Hepatocyte (in vitro differentiated cells): ENCODE data around the gene RAB9A. TPM values are rescaled to one million over a fixed set of nuclear protein-coding genes. Genes with fewer than 3 reads are reported as not detected.
"Not testable (repeated sequence)": the region's sequence is repeated elsewhere in the genome, so short reads cannot be mapped to it uniquely, and the experiment has no call there.

ENCODE experiments used
- DNase-seq: peaks from one replicate; pipeline ENCODE4 v3.0.0-alpha.2; 2016; ENCODE audit warnings: low spot score
- H2AFZ ChIP-seq: fragments of 200-600 bp; sonication (generic); 2 replicates; pipeline ENCODE4 v1.6.0; 2016; ENCODE audit warnings: antibody characterized with exemption, mild to moderate bottlenecking
- H3K27ac ChIP-seq: fragments of 200-600 bp; sonication (generic); 2 replicates; pipeline ENCODE4 v1.5.1; 2016; ENCODE audit warnings: mild to moderate bottlenecking
- H3K27me3 ChIP-seq: fragments of 200-600 bp; sonication (generic); 2 replicates; pipeline ENCODE4 v1.6.1; 2016
- H3K36me3 ChIP-seq: fragments of 200-600 bp; sonication (generic); replicated peaks from 2 replicates; pipeline ENCODE4 v1.5.1; 2016; ENCODE audit warnings: low read depth; ENCODE audit not compliant: insufficient read depth
- H3K4me1 ChIP-seq: fragments of 200-600 bp; sonication (generic); 2 replicates; pipeline ENCODE4 v1.5.1; 2016; ENCODE audit warnings: mild to moderate bottlenecking, moderate library complexity; ENCODE audit not compliant: insufficient read depth
- H3K4me2 ChIP-seq: fragments of 200-600 bp; sonication (generic); 2 replicates; pipeline ENCODE4 v1.6.0; 2016
- H3K4me3 ChIP-seq: fragments of 200-600 bp; sonication (generic); 2 replicates; pipeline ENCODE4 v1.5.1; 2016; ENCODE audit warnings: mild to moderate bottlenecking
- H3K79me2 ChIP-seq: fragments of 200-600 bp; sonication (generic); 2 replicates; pipeline ENCODE4 v1.6.0; 2017; ENCODE audit warnings: mild to moderate bottlenecking
- H3K9me2 ChIP-seq: fragments of 200-600 bp; sonication (generic); replicated peaks from 2 replicates; pipeline ENCODE4 v1.6.0; 2017; ENCODE audit warnings: mild to moderate bottlenecking; ENCODE audit not compliant: insufficient read depth
- H3K9me3 ChIP-seq: fragments of 200-600 bp; sonication (generic); 2 replicates; pipeline ENCODE4 v1.5.1; 2016; ENCODE audit warnings: low read depth, mild to moderate bottlenecking
- H4K20me1 ChIP-seq: fragments of 200-600 bp; sonication (generic); 2 replicates; pipeline ENCODE4 v1.6.0; 2016; ENCODE audit warnings: mild to moderate bottlenecking; ENCODE audit not compliant: insufficient read depth, poor library complexity, severe bottlenecking
- EZH2 ChIP-seq: fragments of 200-600 bp; sonication (generic); IDR thresholded peaks from 2 replicates; pipeline ENCODE4 v1.6.1; 2016; ENCODE audit warnings: antibody characterized with exemption, mild to moderate bottlenecking, borderline replicate concordance
- EZH2phosphoT487 ChIP-seq: fragments of 200-600 bp; sonication (generic); IDR thresholded peaks from one replicate; pipeline ENCODE4 v1.6.1; 2018; ENCODE audit warnings: antibody characterized with exemption, mild to moderate bottlenecking, low read depth, moderate library complexity; ENCODE audit not compliant: unreplicated experiment, severe bottlenecking
- WGBS: methylation state at CpG from one replicate; pipeline ENCODE4 v1.1.6; 2016; ENCODE audit warnings: low lambda C conversion rate; ENCODE audit errors: missing lambda C conversion rate; 5-methylcytosine and 5-hydroxymethylcytosine counted together
- polyA plus RNA-seq: library from polyadenylated mRNA; unstranded; fragments of >200 nt; fragmentation: Nextera tagmentation; extraction: Ambion mirVana; gene quantifications from 2 replicates; pipeline ENCODE4 v1.2.1, GENCODE V29; 2016
- total RNA-seq: library from RNA; depleted of rRNA; stranded (reverse); fragments of >200 nt; gene quantifications from 2 replicates; pipeline ENCODE4 v1.2.3, GENCODE V29; 2014
- TF ChIP-seq, protein P1 (sequence below): fragments of 200-600 bp; sonication (generic); IDR thresholded peaks from 2 replicates; pipeline ENCODE4 v1.5.1; 2016; ENCODE audit warnings: antibody characterized with exemption, mild to moderate bottlenecking; ENCODE audit not compliant: poor library complexity

The RAB9A gene
- total and polyA plus RNA-seq, 2 experiments from 2014 or later, result 51.2 to 66.1 TPM

DNA sequence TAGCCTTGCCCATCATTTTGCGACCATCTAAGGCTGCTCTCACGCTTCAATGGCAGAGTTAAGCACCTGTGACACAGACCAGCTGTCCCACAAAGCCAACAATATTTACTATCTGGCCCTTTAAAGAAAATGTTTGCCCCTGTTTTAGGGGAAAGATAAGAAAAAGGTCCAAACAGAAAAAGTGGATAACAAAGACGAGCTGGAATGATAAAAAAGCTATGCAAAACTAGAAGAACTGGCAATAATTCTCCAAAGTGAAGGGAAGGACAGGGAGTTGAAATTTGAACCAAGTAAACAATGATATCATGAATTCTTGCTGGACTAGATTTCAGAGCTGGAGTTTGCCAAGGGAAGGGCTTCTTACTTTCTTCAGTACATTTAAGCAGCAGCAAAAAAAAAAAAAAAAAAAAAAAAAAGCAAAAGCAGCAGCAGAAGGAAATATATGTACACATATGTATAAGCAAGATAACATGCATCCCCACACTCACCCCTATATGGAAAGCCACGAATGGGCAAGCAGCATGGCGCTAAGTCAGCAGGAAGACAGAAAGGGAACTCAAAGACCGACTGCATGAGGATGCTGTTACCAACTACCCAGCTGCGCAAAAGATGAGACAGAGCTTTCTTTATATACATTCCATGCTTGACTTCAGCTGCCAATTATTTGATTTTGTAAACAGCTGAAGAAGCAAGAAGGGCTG lies 33.0 kb downstream of the RAB9A start:
- Histone ChIP-seq H3K27me3 (no peaks in the 10 kb centered on the region), H4K20me1 (no peaks in the 10 kb centered on the region), H3K4me1 (peaks cover 7% of the 10 kb centered on the region), H3K4me3 (no peak overlapping the region), H3K4me2 (peak overlapping the region; percentile 52), H3K79me2 (peaks cover 49% of the 10 kb centered on the region), H3K9me2 (no peaks in the 10 kb centered on the region), H2AFZ (no peak overlapping the region), H3K9me3 (no peaks in the 10 kb centered on the region), H3K27ac (peak overlapping the region; percentile 74), H3K36me3 (no peaks in the 10 kb centered on the region)
- DNase-seq, result peak; percentile 41
- WGBS, result 49% methylated on average over 7 of the region's 7 CpGs
- TF ChIP-seq EZH2, result no peak

GRCh38 chrX:13724878-13725277 lies 36.0 kb downstream of the RAB9A start:
- not testable (repeated sequence) for H3K4me1 ChIP-seq, H3K27ac ChIP-seq, H3K9me2 ChIP-seq, H3K27me3 ChIP-seq, H3K4me2 ChIP-seq, H2AFZ ChIP-seq, H3K36me3 ChIP-seq, H3K4me3 ChIP-seq, H4K20me1 ChIP-seq, H3K9me3 ChIP-seq
- H3K79me2 ChIP-seq, result peaks cover 57% of the 10 kb centered on the region
- 64% methylated on average over 9 of the region's 9 CpGs for WGBS
- peak; percentile 31 for DNase-seq

DNA sequence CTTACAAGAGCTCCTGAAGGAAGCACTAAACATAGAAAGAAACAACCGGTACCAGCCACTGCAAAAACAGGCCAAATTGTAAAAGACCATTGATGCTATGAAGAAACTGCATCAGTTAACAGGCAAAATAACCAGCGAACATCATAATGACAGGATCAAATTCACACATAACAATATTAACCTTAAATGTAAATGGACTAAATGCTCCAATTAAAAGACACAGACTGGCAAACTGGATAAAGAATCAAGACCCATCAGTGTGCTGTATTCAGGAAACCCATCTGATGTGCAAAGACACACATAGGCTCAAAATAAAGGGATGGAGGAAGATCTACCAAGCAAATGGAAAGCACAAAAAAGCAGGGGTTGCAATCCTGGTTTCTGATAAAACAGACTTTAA lies 37.7 kb downstream of the RAB9A start:
- not testable (repeated sequence) for H4K20me1 ChIP-seq, H2AFZ ChIP-seq, H3K27ac ChIP-seq, H3K27me3 ChIP-seq, H3K36me3 ChIP-seq, H3K9me2 ChIP-seq, H3K9me3 ChIP-seq, H3K4me3 ChIP-seq, H3K4me2 ChIP-seq, H3K4me1 ChIP-seq, DNase-seq
- WGBS, result 75% methylated on average over 2 of the region's 2 CpGs
- peaks cover 58% of the 10 kb centered on the region for H3K79me2 ChIP-seq

DNA sequence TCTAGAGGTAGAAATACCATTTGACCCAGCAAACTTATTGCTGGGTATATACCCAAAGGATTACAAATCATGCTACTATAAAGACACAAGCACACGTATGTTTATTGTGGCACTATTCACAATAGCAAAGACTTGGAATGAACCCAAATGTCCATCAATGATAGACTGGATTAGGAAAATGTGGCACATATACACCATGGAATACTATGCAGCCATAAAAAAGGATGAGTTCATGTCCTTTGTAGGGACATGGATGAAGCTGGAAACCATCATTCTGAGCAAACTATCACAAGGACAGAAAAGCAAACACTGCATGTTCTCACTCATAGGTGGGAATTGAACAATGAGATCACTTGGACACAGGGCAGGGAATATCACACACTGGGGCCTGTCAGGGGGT lies 41.6 kb downstream of the RAB9A start:
- not testable (repeated sequence) for H3K4me1 ChIP-seq, H3K36me3 ChIP-seq, H3K4me3 ChIP-seq, H2AFZ ChIP-seq, H3K9me2 ChIP-seq, H3K27ac ChIP-seq, H3K4me2 ChIP-seq, H3K27me3 ChIP-seq, H4K20me1 ChIP-seq, DNase-seq, H3K9me3 ChIP-seq
- WGBS, result 85% methylated on average over 1 of the region's 1 CpG
- H3K79me2 ChIP-seq, result peaks cover 58% of the 10 kb centered on the region

GRCh38 chrX:13732246-13733067 lies 43.5 kb downstream of the RAB9A start:
- 72% methylated on average over 7 of the region's 7 CpGs for WGBS
- H4K20me1 ChIP-seq, result no peaks in the 10 kb centered on the region
- H3K79me2 ChIP-seq, result peaks cover 65% of the 10 kb centered on the region

More at GRCh38 chrX:13732246-13733067, 43.5 kb downstream of the RAB9A start:
- H3K9me3 ChIP-seq, result no peaks in the 10 kb centered on the region
- no peak overlapping the region for H3K4me3 ChIP-seq
- TF ChIP-seq EZH2phosphoT487 (no peak), EZH2 (no peak)
- TF ChIP-seq, protein P1, sequence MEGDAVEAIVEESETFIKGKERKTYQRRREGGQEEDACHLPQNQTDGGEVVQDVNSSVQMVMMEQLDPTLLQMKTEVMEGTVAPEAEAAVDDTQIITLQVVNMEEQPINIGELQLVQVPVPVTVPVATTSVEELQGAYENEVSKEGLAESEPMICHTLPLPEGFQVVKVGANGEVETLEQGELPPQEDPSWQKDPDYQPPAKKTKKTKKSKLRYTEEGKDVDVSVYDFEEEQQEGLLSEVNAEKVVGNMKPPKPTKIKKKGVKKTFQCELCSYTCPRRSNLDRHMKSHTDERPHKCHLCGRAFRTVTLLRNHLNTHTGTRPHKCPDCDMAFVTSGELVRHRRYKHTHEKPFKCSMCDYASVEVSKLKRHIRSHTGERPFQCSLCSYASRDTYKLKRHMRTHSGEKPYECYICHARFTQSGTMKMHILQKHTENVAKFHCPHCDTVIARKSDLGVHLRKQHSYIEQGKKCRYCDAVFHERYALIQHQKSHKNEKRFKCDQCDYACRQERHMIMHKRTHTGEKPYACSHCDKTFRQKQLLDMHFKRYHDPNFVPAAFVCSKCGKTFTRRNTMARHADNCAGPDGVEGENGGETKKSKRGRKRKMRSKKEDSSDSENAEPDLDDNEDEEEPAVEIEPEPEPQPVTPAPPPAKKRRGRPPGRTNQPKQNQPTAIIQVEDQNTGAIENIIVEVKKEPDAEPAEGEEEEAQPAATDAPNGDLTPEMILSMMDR, result no peak
- DNase-seq, result no peak
- no peaks in the 10 kb centered on the region for H3K36me3 ChIP-seq
- H3K4me1 ChIP-seq, result no peaks in the 10 kb centered on the region
- H3K27ac ChIP-seq, result no peak overlapping the region
- no peak overlapping the region for H2AFZ ChIP-seq
- no peaks in the 10 kb centered on the region for H3K9me2 ChIP-seq
- no peaks in the 10 kb centered on the region for H3K27me3 ChIP-seq
- H3K4me2 ChIP-seq, result peak overlapping the region; percentile 73
